IMR-90 (cell line): ENCODE measurements around the gene RBPJ. TPM values are rescaled to one million over a fixed set of nuclear protein-coding genes. Genes with fewer than 3 reads are reported as not detected.

ENCODE experiments used
- ATAC-seq: fragments of 200-7000 bp; cut with Tn5 transposase; 2 replicates; pipeline ENCODE4 v1.9.1; 2020; ENCODE audit warnings: low read depth, mild to moderate bottlenecking, moderate library complexity
- BruUV-seq: library from RNA; stranded (reverse); fragments of 400-500 nt; replicated peaks from 2 replicates; lab custom pipeline; 2021; lab: Mats Ljungman, UMichigan
- CTCF ChIA-PET: fragments of 300-600 bp; formaldehyde crosslinking; extraction: SDS; loops from one replicate; lab custom pipeline; 2021; ENCODE audit warnings: antibody characterized with exemption; lab: Yijun Ruan, JAX
- POLR2A ChIA-PET: fragments of 300-600 bp; sonication (Branson Sonifier 250); formaldehyde crosslinking; loops from one replicate; lab custom pipeline; 2022; ENCODE audit warnings: antibody characterized with exemption; ENCODE audit not compliant: unreplicated experiment; lab: Charles Lee
- DNase-seq: peaks from one replicate; pipeline ENCODE4 v3.0.0; 2013
- H2AFZ ChIP-seq: replicated peaks from 2 replicates; pipeline ENCODE3; 2013; ENCODE audit warnings: low read length, mild to moderate bottlenecking; ENCODE audit not compliant: poor library complexity
- H2AK5ac ChIP-seq: 2 replicates; pipeline ENCODE4 v1.6.1; 2013; ENCODE audit warnings: low read depth, low read length, inconsistent platforms
- H2AK9ac ChIP-seq: replicated peaks from 2 replicates; pipeline ENCODE3; 2013; ENCODE audit warnings: mild to moderate bottlenecking, low read depth, low read length, moderate library complexity; ENCODE audit not compliant: poor library complexity
- H2BK120ac ChIP-seq: 2 replicates; pipeline ENCODE4 v1.6.1; 2013; ENCODE audit warnings: low read depth, low read length, inconsistent platforms
- H2BK15ac ChIP-seq: 3 replicates; pipeline ENCODE4 v1.6.1; 2013; ENCODE audit warnings: low read depth, low read length, inconsistent platforms
- H2BK20ac ChIP-seq: 2 replicates; pipeline ENCODE4 v1.6.1; 2013; ENCODE audit warnings: low read depth, mild to moderate bottlenecking, inconsistent platforms, low read length, moderate library complexity
- H2BK5ac ChIP-seq: 2 replicates; pipeline ENCODE4 v1.6.1; 2013; ENCODE audit warnings: mild to moderate bottlenecking, low read depth, low read length, inconsistent platforms; ENCODE audit not compliant: poor library complexity, severe bottlenecking
- H3K14ac ChIP-seq: replicated peaks from 2 replicates; pipeline ENCODE4 v1.6.1; 2013; ENCODE audit warnings: low read depth, low read length, inconsistent platforms
- H3K18ac ChIP-seq: 2 replicates; pipeline ENCODE4 v1.6.1; 2013; ENCODE audit warnings: low read depth, low read length, control low read depth
- H3K23ac ChIP-seq: 2 replicates; pipeline ENCODE4 v1.6.1; 2013; ENCODE audit warnings: low read depth, low read length, inconsistent platforms
- H3K27ac ChIP-seq: 2 replicates; pipeline ENCODE4 v1.5.1; 2013; ENCODE audit warnings: mild to moderate bottlenecking, control low read depth, low read length; ENCODE audit not compliant: insufficient read depth
- H3K27me3 ChIP-seq: 2 replicates; pipeline ENCODE4 v1.6.1; 2013; ENCODE audit warnings: low read length; ENCODE audit not compliant: control insufficient read depth, insufficient read depth
- H3K36me3 ChIP-seq: 2 replicates; pipeline ENCODE4 v1.6.1; 2013; ENCODE audit warnings: low read length, mixed read lengths; ENCODE audit not compliant: control insufficient read depth, insufficient read depth
- H3K4ac ChIP-seq: 2 replicates; pipeline ENCODE4 v1.6.1; 2013; ENCODE audit warnings: low read depth, low read length, inconsistent platforms
- H3K4me1 ChIP-seq: 2 replicates; pipeline ENCODE4 v1.6.1; 2013; ENCODE audit warnings: low read length, mixed read lengths; ENCODE audit not compliant: control insufficient read depth, insufficient read depth
- H3K4me2 ChIP-seq: 2 replicates; pipeline ENCODE4 v1.6.1; 2013; ENCODE audit warnings: low read depth, mild to moderate bottlenecking, control low read depth, low read length, moderate library complexity
- H3K4me3 ChIP-seq: 2 replicates; pipeline ENCODE4 v1.5.1; 2013; ENCODE audit warnings: low read depth, mild to moderate bottlenecking, control low read depth, low read length, moderate library complexity; ENCODE audit not compliant: insufficient read depth
- H3K56ac ChIP-seq: 2 replicates; pipeline ENCODE4 v1.6.1; 2013; ENCODE audit warnings: low read length, inconsistent platforms; ENCODE audit not compliant: insufficient read depth; ENCODE audit errors: extremely low read depth
- H3K79me1 ChIP-seq, 2 experiments: 2 replicates each; pipeline ENCODE4 v1.6.1; 2013; ENCODE audit warnings: low read length in 2 of 2, inconsistent platforms in 1 of 2, low read depth in 1 of 2
- H3K9ac ChIP-seq: 2 replicates; pipeline ENCODE4 v1.6.1; 2013; ENCODE audit warnings: low read depth, low read length, control low read depth
- H3K9me1 ChIP-seq: 2 replicates; pipeline ENCODE4 v1.6.1; 2013; ENCODE audit warnings: low read length, inconsistent platforms; ENCODE audit not compliant: insufficient read depth
- H3K9me3 ChIP-seq: 2 replicates; pipeline ENCODE4 v1.6.1; 2013; ENCODE audit warnings: low read length; ENCODE audit not compliant: control insufficient read depth, insufficient read depth
- H4K20me1 ChIP-seq: 2 replicates; pipeline ENCODE4 v1.6.1; 2013; ENCODE audit warnings: low read length, inconsistent platforms; ENCODE audit not compliant: insufficient read depth
- H4K5ac ChIP-seq: 2 replicates; pipeline ENCODE4 v1.6.1; 2013; ENCODE audit warnings: mild to moderate bottlenecking, low read depth, low read length, control low read depth
- H4K8ac ChIP-seq, 2 experiments: 2 replicates each; pipeline ENCODE4 v1.6.1; 2013; ENCODE audit warnings: low read depth in 2 of 2, low read length in 2 of 2, control low read depth in 1 of 2, inconsistent platforms in 1 of 2
- H4K91ac ChIP-seq: 2 replicates; pipeline ENCODE4 v1.6.1; 2013; ENCODE audit warnings: low read depth, low read length, inconsistent platforms; ENCODE audit not compliant: insufficient read depth
- BHLHE40 ChIP-seq: fragments of 150-350 bp; IDR thresholded peaks from 2 replicates; pipeline ENCODE4 v1.6.1; 2016; ENCODE audit warnings: mild to moderate bottlenecking, low read depth, low read length
- FOS ChIP-seq: fragments of 150-350 bp; IDR thresholded peaks from 2 replicates; pipeline ENCODE4 v1.6.1; 2016; ENCODE audit warnings: low read depth, low read length
- MAZ ChIP-seq: IDR thresholded peaks from 2 replicates; pipeline ENCODE4 v1.6.1; 2012; ENCODE audit warnings: low read depth, mild to moderate bottlenecking, low read length, improper control_type of control experiment, moderate library complexity, borderline replicate concordance
- POLR2A ChIP-seq: IDR thresholded peaks from 2 replicates; pipeline ENCODE4 v1.6.1; 2012; ENCODE audit warnings: mild to moderate bottlenecking, low read depth, low read length
- RFX5 ChIP-seq: IDR thresholded peaks from 2 replicates; pipeline ENCODE4 v1.8.0; 2012; ENCODE audit warnings: low read depth, mild to moderate bottlenecking, low read length, moderate library complexity
- SMC3 ChIP-seq: fragments of 150-350 bp; IDR thresholded peaks from 2 replicates; pipeline ENCODE4 v1.6.1; 2016; ENCODE audit warnings: low read depth, mild to moderate bottlenecking, antibody characterized with exemption, low read length, moderate library complexity
- WGBS, 2 experiments: methylation state at CpG; one replicate each; pipeline versions ENCODE4 v1.1.5 to v1.1.7; 2013; ENCODE audit warnings: missing lambda C conversion rate in 2 of 2; ENCODE audit not compliant: insufficient read length in 1 of 2; ENCODE audit errors: extremely low coverage in 2 of 2; 5-methylcytosine and 5-hydroxymethylcytosine counted together
- dilution Hi-C: fragments of 300-500 bp; cut with HindIII; formaldehyde crosslinking; loops from one replicate; pipeline ENCODE4 v1.14.3; 2018; ENCODE audit warnings: low sequenced_read_pairs; ENCODE audit not compliant: unreplicated experiment
- in situ Hi-C: fragments of 300-500 bp; cut with MboI; formaldehyde crosslinking; loops from 3 replicates; pipeline ENCODE4 v1.14.3; 2019; ENCODE audit warnings: low sequenced_read_pairs, inconsistent platforms, mixed read lengths
- intact Hi-C: fragments of 100-400 bp; cut with micrococcal nuclease; formaldehyde crosslinking; loops from 2 replicates; pipeline ENCODE4 v1.10.0; 2022
- polyA plus RNA-seq, 3 experiments: library from polyadenylated mRNA; depleted of rRNA; stranded (reverse); fragments of >200 nt; gene quantifications; 2 replicates each; pipeline ENCODE4 v1.2.3, GENCODE V29; 2012; ENCODE audit warnings: low replicate concordance in 1 of 3
- total RNA-seq: library from RNA; depleted of rRNA; stranded (reverse); fragments of >200 nt; gene quantifications from 2 replicates; pipeline ENCODE4 v1.2.3, GENCODE V29; 2012
- TF ChIP-seq, protein P1 (sequence below): conservative IDR thresholded peaks from 2 replicates; pipeline ENCODE4 v1.5.1; 2012; ENCODE audit warnings: mild to moderate bottlenecking, low read depth, low read length, improper control_type of control experiment

Gene RBPJ
- total and polyA plus RNA-seq, 2 of the 4 experiments (the other 2 are of a cell fraction) = 50.3 to 148 TPM

DNA sequence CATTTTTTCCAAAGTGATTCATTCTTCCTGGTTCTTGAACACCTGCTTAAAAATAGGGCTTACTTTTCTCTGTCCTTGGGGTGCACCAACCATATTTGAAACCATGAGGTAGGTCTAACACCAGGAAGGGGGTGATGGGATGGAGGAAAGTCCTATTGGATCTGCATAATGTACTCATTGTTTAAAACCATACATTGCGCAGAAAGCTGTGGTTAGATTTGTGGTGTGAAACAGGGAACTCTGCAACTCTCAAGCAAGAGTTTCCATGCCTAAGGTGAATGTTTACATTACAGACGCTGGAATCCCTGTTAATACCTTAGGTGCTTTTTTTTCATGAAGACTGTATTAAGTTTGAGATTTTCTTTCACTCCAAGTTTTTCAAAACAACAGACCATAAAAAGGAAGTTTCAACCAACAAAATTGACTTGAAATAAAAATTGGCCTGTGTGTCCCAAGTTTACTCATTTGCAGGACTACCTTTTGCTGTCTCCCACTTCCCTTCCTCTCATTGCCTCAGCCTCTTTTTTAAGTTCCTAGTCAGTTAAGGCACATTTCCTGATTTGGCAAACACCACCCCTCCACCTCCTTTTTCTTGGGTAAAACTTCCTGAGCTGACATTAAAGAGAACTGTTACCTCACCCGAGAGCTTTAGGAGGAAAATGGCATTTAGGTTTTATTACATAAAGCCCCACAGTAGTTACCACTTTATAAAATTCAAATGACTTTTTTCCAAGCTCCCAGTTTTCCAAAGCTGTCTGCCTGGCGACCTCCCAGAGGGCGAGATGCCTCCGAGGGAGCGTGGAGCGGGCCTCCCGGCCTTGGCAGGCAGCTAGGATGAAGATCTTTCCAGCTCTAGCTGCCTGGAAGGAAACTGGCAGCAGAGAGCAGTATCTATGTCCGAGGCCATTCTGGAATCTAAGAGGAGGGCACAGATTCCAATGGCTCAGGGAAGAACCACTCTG, 47.9 kb upstream of the RBPJ start (continued):
- TF ChIP-seq, protein P1, sequence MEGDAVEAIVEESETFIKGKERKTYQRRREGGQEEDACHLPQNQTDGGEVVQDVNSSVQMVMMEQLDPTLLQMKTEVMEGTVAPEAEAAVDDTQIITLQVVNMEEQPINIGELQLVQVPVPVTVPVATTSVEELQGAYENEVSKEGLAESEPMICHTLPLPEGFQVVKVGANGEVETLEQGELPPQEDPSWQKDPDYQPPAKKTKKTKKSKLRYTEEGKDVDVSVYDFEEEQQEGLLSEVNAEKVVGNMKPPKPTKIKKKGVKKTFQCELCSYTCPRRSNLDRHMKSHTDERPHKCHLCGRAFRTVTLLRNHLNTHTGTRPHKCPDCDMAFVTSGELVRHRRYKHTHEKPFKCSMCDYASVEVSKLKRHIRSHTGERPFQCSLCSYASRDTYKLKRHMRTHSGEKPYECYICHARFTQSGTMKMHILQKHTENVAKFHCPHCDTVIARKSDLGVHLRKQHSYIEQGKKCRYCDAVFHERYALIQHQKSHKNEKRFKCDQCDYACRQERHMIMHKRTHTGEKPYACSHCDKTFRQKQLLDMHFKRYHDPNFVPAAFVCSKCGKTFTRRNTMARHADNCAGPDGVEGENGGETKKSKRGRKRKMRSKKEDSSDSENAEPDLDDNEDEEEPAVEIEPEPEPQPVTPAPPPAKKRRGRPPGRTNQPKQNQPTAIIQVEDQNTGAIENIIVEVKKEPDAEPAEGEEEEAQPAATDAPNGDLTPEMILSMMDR = no peak

DNA sequence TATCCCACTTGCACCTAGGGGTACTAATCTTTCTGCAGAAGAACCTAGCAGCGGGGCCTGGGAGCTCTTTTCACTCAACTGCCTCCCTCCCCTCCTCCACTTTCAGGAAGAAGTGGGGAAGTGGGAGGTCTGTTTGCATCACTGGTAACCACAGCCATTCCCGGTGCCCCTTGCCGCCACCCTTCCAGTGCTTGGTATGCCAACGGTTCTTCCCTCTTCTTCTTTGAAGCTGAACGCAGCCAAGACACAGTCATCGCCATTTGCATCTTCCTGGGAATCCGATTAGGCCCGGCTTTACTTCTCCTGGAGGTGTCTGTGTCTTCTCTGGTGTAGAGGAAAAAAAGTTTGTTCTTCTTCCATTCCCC, 47.2 kb upstream of the RBPJ start:
- Histone ChIP-seq H3K4ac (no peak overlapping the region), H3K27me3 (no peaks in the 10 kb centered on the region), H3K9me3 (no peaks in the 10 kb centered on the region), H3K9ac (no peak overlapping the region), H2AK9ac (peak overlapping the region; percentile 18), H4K91ac (no peak overlapping the region), H3K27ac (no peak overlapping the region), H2BK20ac (no peak overlapping the region), H3K18ac (no peak overlapping the region), H3K36me3 (no peaks in the 10 kb centered on the region), H3K14ac (no peak overlapping the region), H2BK15ac (no peak overlapping the region; the same call in 2 of the 3 replicates), H4K5ac (no peak overlapping the region; the same call in 1 of the 2 replicates), H2BK120ac (0 out of 2 replicates have a peak overlapping the region, but pooled peaks have one; percentile 50), H2BK5ac (no peak overlapping the region), H3K4me3 (no peak overlapping the region), H3K9me1 (no peaks in the 10 kb centered on the region), H3K23ac (no peak overlapping the region), H3K4me2 (no peak overlapping the region), H2AK5ac (no peak overlapping the region), H3K56ac (no peak overlapping the region), H4K8ac (peak overlapping the region in 1 of 2 experiments; percentile 50; a peak in 2 of 4 replicates), H2AFZ (peak overlapping the region; percentile 56), H3K79me1 (no peaks in the 10 kb centered on the region), H3K4me1 (no peaks in the 10 kb centered on the region; the same call in 1 of the 2 replicates), H4K20me1 (no peaks in the 10 kb centered on the region)
- dilution Hi-C loops (no loop called here), intact Hi-C loops (no loop called here), in situ Hi-C loops (no loop called here)
- DNase-seq (no peak), ATAC-seq (no peak)
- TF ChIP-seq BHLHE40 (no peak), POLR2A (no peak), RFX5 (no peak), FOS (no peak), MAZ (no peak), SMC3 (no peak)
- TF ChIP-seq, protein P1 = no peak
- no TSS peak for BruUV-seq
- CTCF ChIA-PET = interaction anchor here (0.8 kb wide), 1 partner anchor 449 kb away, joined by 3 read pairs; no protein-coding TSS in a partner anchor
- POLR2A ChIA-PET = no interaction called here
- no CpG with 5 or more reads among the region's 8 CpGs for WGBS, 2 experiments
